ENCODE measurements around the gene LY6G6D.

Gene LY6G6D

DNA sequence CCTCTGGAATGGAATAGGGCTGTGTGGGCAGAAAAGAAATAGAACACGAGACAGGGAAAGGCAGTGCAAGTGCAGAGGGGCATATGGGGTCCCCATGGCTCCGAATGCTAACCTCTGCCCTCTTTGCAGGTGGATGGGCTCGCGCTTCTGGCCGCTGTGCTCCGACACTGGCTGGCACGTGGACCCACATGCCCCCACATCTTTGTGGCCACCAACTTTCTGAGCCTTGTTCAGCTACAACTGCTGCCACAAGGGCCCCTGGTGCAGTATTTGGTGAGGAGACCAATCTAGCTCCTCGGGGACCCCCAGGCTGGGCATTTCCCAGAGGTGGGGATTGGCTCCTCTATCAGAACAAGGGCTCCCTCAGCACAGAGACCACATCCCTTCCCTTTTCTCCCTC is 46.2 kb downstream of the LY6G6D start:
- Histone ChIP-seq H3K36me3 (replicated peaks; ENCODE audit: low read depth, low read length) (peaks cover 4% of the 10 kb centered on the region), H3K4me1 (ENCODE audit: low read length) (no peaks in the 10 kb centered on the region), H3K4me3 (ENCODE audit: low read length) (no peak overlapping the region), H3K27me3 (ENCODE audit: low read depth, low read length) (no peaks in the 10 kb centered on the region), H3K79me2 (ENCODE audit: low read length) (no peaks in the 10 kb centered on the region), H3K27ac (ENCODE audit: low read length) (no peak overlapping the region), H4K20me1 (ENCODE audit: insufficient read depth, low read length) (no peaks in the 10 kb centered on the region), H2AFZ (ENCODE audit: low read depth, low read length) (no peak overlapping the region), H3K9me3 (ENCODE audit: insufficient read depth, low read length) (no peaks in the 10 kb centered on the region), H3K9ac (ENCODE audit: low read length) (no peak overlapping the region), H3K4me2 (ENCODE audit: low read length) (no peak overlapping the region)
- TF ChIP-seq, protein P1, sequence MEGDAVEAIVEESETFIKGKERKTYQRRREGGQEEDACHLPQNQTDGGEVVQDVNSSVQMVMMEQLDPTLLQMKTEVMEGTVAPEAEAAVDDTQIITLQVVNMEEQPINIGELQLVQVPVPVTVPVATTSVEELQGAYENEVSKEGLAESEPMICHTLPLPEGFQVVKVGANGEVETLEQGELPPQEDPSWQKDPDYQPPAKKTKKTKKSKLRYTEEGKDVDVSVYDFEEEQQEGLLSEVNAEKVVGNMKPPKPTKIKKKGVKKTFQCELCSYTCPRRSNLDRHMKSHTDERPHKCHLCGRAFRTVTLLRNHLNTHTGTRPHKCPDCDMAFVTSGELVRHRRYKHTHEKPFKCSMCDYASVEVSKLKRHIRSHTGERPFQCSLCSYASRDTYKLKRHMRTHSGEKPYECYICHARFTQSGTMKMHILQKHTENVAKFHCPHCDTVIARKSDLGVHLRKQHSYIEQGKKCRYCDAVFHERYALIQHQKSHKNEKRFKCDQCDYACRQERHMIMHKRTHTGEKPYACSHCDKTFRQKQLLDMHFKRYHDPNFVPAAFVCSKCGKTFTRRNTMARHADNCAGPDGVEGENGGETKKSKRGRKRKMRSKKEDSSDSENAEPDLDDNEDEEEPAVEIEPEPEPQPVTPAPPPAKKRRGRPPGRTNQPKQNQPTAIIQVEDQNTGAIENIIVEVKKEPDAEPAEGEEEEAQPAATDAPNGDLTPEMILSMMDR (IDR thresholded peaks at IDR 0.05; ENCODE audit: low read depth, low read length) = no peak
- TF ChIP-seq EZH2phosphoT487 (IDR thresholded peaks at IDR 0.05; ENCODE audit: low read depth) = no peak

DNA sequence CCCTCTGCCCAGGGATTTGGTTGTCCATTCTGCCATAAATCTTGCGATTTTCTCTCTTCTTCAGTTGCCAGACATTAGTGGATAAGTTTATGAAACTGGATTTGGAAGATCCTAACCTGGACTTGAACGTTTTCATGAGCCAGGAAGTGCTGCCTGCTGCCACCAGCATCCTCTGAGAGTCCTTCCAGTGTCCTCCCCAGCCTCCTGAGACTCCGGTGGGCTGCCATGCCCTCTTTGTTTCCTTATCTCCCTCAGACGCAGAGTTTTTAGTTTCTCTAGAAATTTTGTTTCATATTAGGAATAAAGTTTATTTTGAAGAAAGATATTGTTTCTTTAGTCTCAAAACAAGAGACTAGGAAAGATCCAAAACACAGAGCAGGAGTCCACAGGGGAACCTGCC is 47.2 kb downstream of the LY6G6D start, which contains the start of gene SAPCD1:
Gene SAPCD1 (plus strand): TSS at position 301 of the 400 bp plus-strand sequence. CDS start 399 bp downstream, outside the sequence.
- H3K27ac ChIP-seq (ENCODE audit: low read length) = no peak within 1 kb of the TSS
- H3K4me3 ChIP-seq (ENCODE audit: low read length) = no peak within 1 kb of the TSS
- H3K79me2 ChIP-seq (ENCODE audit: low read length) = no peaks in the 10 kb centered on the region
- TF ChIP-seq, protein P1 (IDR thresholded peaks at IDR 0.05; ENCODE audit: low read depth, low read length) = no peak
- no peak for TF ChIP-seq EZH2phosphoT487 (IDR thresholded peaks at IDR 0.05; ENCODE audit: low read depth)
- H2AFZ ChIP-seq (ENCODE audit: low read depth, low read length) = no peak within 1 kb of the TSS
- H3K4me1 ChIP-seq (ENCODE audit: low read length) = no peaks in the 10 kb centered on the region
- no peak within 1 kb of the TSS for H3K4me2 ChIP-seq (ENCODE audit: low read length)
- peaks cover 4% of the 10 kb centered on the region for H3K36me3 ChIP-seq (replicated peaks; ENCODE audit: low read depth, low read length)
- H3K27me3 ChIP-seq (ENCODE audit: low read depth, low read length) = no peaks in the 10 kb centered on the region
- no peaks in the 10 kb centered on the region for H4K20me1 ChIP-seq (ENCODE audit: insufficient read depth, low read length)
- H3K9ac ChIP-seq (ENCODE audit: low read length) = no peak within 1 kb of the TSS
- H3K9me3 ChIP-seq (ENCODE audit: insufficient read depth, low read length) = no peaks in the 10 kb centered on the region

DNA sequence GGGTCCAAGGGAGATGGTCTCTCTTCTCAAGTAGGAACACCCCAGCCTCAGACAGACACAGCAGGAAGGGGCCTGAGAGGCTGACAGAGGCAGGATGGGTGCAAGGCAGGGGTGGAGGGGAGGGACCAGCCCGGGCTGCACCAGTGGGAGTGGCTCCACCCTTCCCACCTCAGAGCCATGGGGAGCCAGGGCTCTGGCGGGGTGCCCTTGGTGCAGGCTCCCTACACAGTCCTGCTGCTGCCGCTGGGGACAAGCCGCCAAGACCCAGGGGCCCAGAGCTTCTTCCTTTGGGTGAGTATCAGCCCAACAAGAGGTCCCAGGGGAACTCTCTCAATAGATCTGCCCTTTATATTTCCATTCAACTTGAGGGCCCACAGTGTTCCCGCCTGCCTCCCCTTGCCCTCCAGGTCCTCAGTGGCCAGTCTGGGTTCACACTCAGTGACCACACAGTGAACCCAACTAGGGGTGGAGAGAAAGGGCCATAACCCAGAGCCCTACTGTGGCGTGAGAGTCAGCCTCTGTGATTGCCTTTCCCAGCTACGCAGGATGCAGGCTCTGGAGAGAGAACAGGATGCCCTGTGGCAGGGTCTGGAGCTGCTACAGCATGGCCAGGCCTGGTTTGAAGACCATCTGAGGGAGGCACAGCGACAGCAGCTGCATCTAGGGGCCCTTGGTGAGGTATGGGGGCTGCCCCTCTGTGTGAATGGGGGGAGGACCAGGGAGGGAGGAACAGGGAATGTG is 47.9 kb downstream of the LY6G6D start:
- Histone ChIP-seq H3K9me3 (ENCODE audit: insufficient read depth, low read length) (no peaks in the 10 kb centered on the region), H3K79me2 (ENCODE audit: low read length) (no peaks in the 10 kb centered on the region), H3K4me3 (ENCODE audit: low read length) (no peak overlapping the region), H2AFZ (ENCODE audit: low read depth, low read length) (no peak overlapping the region), H3K4me1 (ENCODE audit: low read length) (no peaks in the 10 kb centered on the region), H4K20me1 (ENCODE audit: insufficient read depth, low read length) (no peaks in the 10 kb centered on the region), H3K4me2 (ENCODE audit: low read length) (no peak overlapping the region), H3K27ac (ENCODE audit: low read length) (no peak overlapping the region), H3K36me3 (replicated peaks; ENCODE audit: low read depth, low read length) (peaks cover 4% of the 10 kb centered on the region), H3K9ac (ENCODE audit: low read length) (no peak overlapping the region), H3K27me3 (ENCODE audit: low read depth, low read length) (no peaks in the 10 kb centered on the region)
- TF ChIP-seq, protein P1 (IDR thresholded peaks at IDR 0.05; ENCODE audit: low read depth, low read length) = no peak
- TF ChIP-seq EZH2phosphoT487 (IDR thresholded peaks at IDR 0.05; ENCODE audit: low read depth) = no peak

DNA sequence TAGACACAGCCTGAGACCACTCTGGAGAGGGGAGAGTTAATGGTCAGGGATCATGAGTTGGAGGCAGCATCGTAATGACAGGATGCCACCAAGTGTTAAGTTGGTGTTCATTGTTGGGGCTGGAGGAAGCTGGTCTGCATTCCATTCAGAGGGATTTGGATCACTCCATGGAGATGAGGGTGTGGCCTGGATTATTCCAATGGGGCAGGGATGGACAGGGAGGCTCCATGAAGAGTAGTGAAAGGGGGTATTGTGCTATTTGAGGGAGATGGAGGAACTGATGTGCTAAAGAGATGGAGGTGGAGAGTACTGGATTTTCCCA is 48.4 kb downstream of the LY6G6D start:
- peaks cover 4% of the 10 kb centered on the region for H3K36me3 ChIP-seq (replicated peaks; ENCODE audit: low read depth, low read length)
- H3K9me3 ChIP-seq (ENCODE audit: insufficient read depth, low read length) = no peaks in the 10 kb centered on the region
- H3K4me2 ChIP-seq (ENCODE audit: low read length) = no peak overlapping the region
- no peaks in the 10 kb centered on the region for H3K79me2 ChIP-seq (ENCODE audit: low read length)
- H3K4me1 ChIP-seq (ENCODE audit: low read length) = no peaks in the 10 kb centered on the region
- no peak overlapping the region for H3K9ac ChIP-seq (ENCODE audit: low read length)
- no peaks in the 10 kb centered on the region for H3K27me3 ChIP-seq (ENCODE audit: low read depth, low read length)
- no peak overlapping the region for H3K4me3 ChIP-seq (ENCODE audit: low read length)
- no peaks in the 10 kb centered on the region for H4K20me1 ChIP-seq (ENCODE audit: insufficient read depth, low read length)
- no peak for TF ChIP-seq EZH2phosphoT487 (IDR thresholded peaks at IDR 0.05; ENCODE audit: low read depth)
- TF ChIP-seq, protein P1 (IDR thresholded peaks at IDR 0.05; ENCODE audit: low read depth, low read length) = no peak
- no peak overlapping the region for H3K27ac ChIP-seq (ENCODE audit: low read length)
- H2AFZ ChIP-seq (ENCODE audit: low read depth, low read length) = no peak overlapping the region

Measured in OCI-LY3 (cell line).